Measurements from ENCODE around the gene TOM1L2. TPM values are rescaled to one million over a fixed set of nuclear protein-coding genes. Genes with fewer than 3 reads are reported as not detected.
A peak's percentile ranks its signal among the peaks of the same experiment; 100 is the strongest.

Gene TOM1L2
- total RNA-seq, 1 experiment from 2014 or later: 34.2 TPM

- no peak for DNase-seq (ENCODE audit: unreplicated experiment)
Observed at GRCh38 chr17:17816831-17817551, 155.2 kb downstream of the TOM1L2 start.

GRCh38 chr17:17816240-17816814 is 155.9 kb downstream of the TOM1L2 start:
- TF ChIP-seq, protein P1, sequence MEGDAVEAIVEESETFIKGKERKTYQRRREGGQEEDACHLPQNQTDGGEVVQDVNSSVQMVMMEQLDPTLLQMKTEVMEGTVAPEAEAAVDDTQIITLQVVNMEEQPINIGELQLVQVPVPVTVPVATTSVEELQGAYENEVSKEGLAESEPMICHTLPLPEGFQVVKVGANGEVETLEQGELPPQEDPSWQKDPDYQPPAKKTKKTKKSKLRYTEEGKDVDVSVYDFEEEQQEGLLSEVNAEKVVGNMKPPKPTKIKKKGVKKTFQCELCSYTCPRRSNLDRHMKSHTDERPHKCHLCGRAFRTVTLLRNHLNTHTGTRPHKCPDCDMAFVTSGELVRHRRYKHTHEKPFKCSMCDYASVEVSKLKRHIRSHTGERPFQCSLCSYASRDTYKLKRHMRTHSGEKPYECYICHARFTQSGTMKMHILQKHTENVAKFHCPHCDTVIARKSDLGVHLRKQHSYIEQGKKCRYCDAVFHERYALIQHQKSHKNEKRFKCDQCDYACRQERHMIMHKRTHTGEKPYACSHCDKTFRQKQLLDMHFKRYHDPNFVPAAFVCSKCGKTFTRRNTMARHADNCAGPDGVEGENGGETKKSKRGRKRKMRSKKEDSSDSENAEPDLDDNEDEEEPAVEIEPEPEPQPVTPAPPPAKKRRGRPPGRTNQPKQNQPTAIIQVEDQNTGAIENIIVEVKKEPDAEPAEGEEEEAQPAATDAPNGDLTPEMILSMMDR (IDR thresholded peaks at IDR 0.05; ENCODE audit: unreplicated experiment): no peak
- no peaks in the 10 kb centered on the region for H3K27me3 Mint-ChIP-seq (ENCODE audit: insufficient read depth, unreplicated experiment)
- BruUV-seq (replicated peaks): no TSS peak
- intact Hi-C loops (cut with micrococcal nuclease): no loop called here
- peaks cover 58% of the 10 kb centered on the region for H3K36me3 Mint-ChIP-seq (ENCODE audit: insufficient read depth, unreplicated experiment)
- H3K4me3 Mint-ChIP-seq (ENCODE audit: unreplicated experiment): no peak overlapping the region
- H3K4me1 Mint-ChIP-seq (ENCODE audit: insufficient read depth, unreplicated experiment): peaks cover 29% of the 10 kb centered on the region
- DNase-seq (ENCODE audit: unreplicated experiment): no peak
- ChIA-PET CTCF (interaction anchor here (0.8 kb wide), 1 partner anchor 46 kb away, joined by 3 read pairs; no protein-coding TSS in a partner anchor), POLR2A (interaction anchor here (0.8 kb wide), 1 partner anchor 102 kb away, joined by 3 read pairs; no protein-coding TSS in a partner anchor)
- H3K27ac Mint-ChIP-seq (ENCODE audit: low read depth, unreplicated experiment): no peak overlapping the region
- H3K9me3 Mint-ChIP-seq (ENCODE audit: unreplicated experiment): no peaks in the 10 kb centered on the region

More at GRCh38 chr17:17816831-17817551, 155.2 kb downstream of the TOM1L2 start:
- POLR2A ChIA-PET: interaction anchor here (1.0 to 1.8 kb wide), 2 partner anchors 22 to 44 kb away, joined by 5 to 9 read pairs; no protein-coding TSS in a partner anchor
- Mint-ChIP-seq H3K9me3 (ENCODE audit: unreplicated experiment) (no peaks in the 10 kb centered on the region), H3K27ac (ENCODE audit: low read depth, unreplicated experiment) (no peak overlapping the region), H3K4me1 (ENCODE audit: insufficient read depth, unreplicated experiment) (peaks cover 32% of the 10 kb centered on the region), H3K27me3 (ENCODE audit: insufficient read depth, unreplicated experiment) (no peaks in the 10 kb centered on the region), H3K4me3 (ENCODE audit: unreplicated experiment) (no peak overlapping the region), H3K36me3 (ENCODE audit: insufficient read depth, unreplicated experiment) (peaks cover 57% of the 10 kb centered on the region)
- TSS peak; percentile 13 for BruUV-seq (replicated peaks)
- CTCF ChIA-PET: interaction anchor here (0.8 kb wide), 1 partner anchor 45 kb away, joined by 3 read pairs; no protein-coding TSS in a partner anchor
- intact Hi-C loops (cut with micrococcal nuclease): no loop called here
- TF ChIP-seq, protein P1 (IDR thresholded peaks at IDR 0.05; ENCODE audit: unreplicated experiment): no peak

DNA sequence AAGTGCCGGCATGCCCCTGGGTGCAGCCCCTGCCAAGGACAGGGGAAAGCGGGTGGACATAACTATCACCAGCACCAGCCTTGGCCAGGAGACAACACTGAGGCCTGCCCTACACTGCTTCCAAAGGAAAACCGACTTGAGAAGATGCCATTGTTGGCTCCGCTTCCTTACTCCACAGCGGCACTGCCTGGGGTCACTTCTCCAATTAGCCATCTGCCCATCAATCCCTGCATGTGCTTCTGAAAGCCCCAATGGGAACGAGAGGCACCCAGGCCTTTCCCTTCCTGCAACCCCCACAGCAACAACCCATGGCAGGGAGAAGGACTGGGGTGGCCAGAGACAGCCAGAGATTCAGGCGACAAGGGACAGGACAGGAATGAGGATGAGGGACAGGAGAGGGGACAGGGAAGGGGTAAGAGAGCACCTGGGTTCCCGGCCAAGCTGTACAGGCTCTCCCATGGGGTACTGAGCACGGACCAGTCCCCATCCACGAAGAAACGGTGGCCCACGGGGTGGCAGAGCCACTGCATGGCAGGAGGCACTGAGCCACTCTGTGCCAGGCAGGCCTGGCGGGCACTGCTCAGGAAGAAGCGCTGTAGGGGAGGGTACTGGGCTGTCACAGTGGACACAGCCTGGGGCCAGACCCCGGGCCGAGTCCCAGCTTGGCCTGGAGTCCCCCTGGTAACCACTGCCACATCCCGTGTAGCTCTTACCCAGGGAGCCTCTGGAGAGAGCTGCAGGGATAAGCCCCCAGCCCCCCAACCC is 156.6 kb downstream of the TOM1L2 start:
- TF ChIP-seq, protein P1 (IDR thresholded peaks at IDR 0.05; ENCODE audit: unreplicated experiment): no peak
- intact Hi-C loops (cut with micrococcal nuclease): no loop called here
- Mint-ChIP-seq H3K36me3 (ENCODE audit: insufficient read depth, unreplicated experiment) (peaks cover 63% of the 10 kb centered on the region), H3K4me1 (ENCODE audit: insufficient read depth, unreplicated experiment) (peaks cover 22% of the 10 kb centered on the region), H3K27me3 (ENCODE audit: insufficient read depth, unreplicated experiment) (no peaks in the 10 kb centered on the region), H3K27ac (ENCODE audit: low read depth, unreplicated experiment) (no peak overlapping the region), H3K9me3 (ENCODE audit: unreplicated experiment) (no peaks in the 10 kb centered on the region), H3K4me3 (ENCODE audit: unreplicated experiment) (no peak overlapping the region)
- ChIA-PET POLR2A (interaction anchor here (0.8 kb wide), 1 partner anchor 103 kb away, joined by 3 read pairs; no protein-coding TSS in a partner anchor), CTCF (interaction anchor here (1.1 kb wide), 1 partner anchor 104 kb away, joined by 4 read pairs; no protein-coding TSS in a partner anchor)
- no peak for DNase-seq (ENCODE audit: unreplicated experiment)
- no TSS peak for BruUV-seq (replicated peaks)

DNA sequence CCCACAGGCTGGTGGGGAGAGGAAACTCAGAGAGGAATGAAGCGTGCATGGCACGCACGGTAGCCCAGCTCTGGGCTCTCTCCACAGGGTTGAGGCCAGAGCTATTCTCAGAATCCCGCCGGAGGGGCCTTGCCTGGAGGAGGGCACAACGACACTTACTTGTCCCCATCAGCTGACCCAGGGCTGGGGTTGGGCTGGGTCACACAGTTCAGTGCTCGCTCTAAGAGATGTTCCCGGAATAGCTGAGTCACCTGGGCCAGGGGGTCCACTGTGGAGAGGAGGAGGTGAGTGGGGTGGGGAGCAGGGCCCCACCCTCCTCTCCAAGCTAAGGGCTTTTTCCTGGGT is 157.2 kb downstream of the TOM1L2 start:
- no peak overlapping the region for H3K27ac Mint-ChIP-seq (ENCODE audit: low read depth, unreplicated experiment)
- peaks cover 16% of the 10 kb centered on the region for H3K4me1 Mint-ChIP-seq (ENCODE audit: insufficient read depth, unreplicated experiment)
- BruUV-seq (replicated peaks): no TSS peak
- CTCF ChIA-PET: interaction anchor here (0.5 to 1.1 kb wide), 3 partner anchors 11 to 200 kb away, joined by 3 to 4 read pairs (median 4); no protein-coding TSS in a partner anchor
- intact Hi-C loops (cut with micrococcal nuclease): no loop called here
- TF ChIP-seq, protein P1 (IDR thresholded peaks at IDR 0.05; ENCODE audit: unreplicated experiment): no peak
- DNase-seq (ENCODE audit: unreplicated experiment): no peak
- H3K27me3 Mint-ChIP-seq (ENCODE audit: insufficient read depth, unreplicated experiment): no peaks in the 10 kb centered on the region
- POLR2A ChIA-PET: interaction anchor here (4.0 kb wide), 1 partner anchor 26 kb away, joined by 17 read pairs; no protein-coding TSS in a partner anchor
- H3K4me3 Mint-ChIP-seq (ENCODE audit: unreplicated experiment): no peak overlapping the region
- no peaks in the 10 kb centered on the region for H3K9me3 Mint-ChIP-seq (ENCODE audit: unreplicated experiment)
- H3K36me3 Mint-ChIP-seq (ENCODE audit: insufficient read depth, unreplicated experiment): peaks cover 69% of the 10 kb centered on the region

All from MCF 10A (cell line).